K562 (cell line): ENCODE measurements around the gene RPL22. TPM values are rescaled to one million over a fixed set of nuclear protein-coding genes. Genes with fewer than 3 reads are reported as not detected.

Experiments
- ATAC-seq: fragments of 200-7000 bp; cut with Tn5 transposase; 3 replicates; pipeline ENCODE4 v1.9.1; 2020; ENCODE audit warnings: moderate library complexity
- BruUV-seq: library from RNA; stranded (reverse); fragments of 400-500 nt; replicated peaks from 2 replicates; lab custom pipeline; 2021; lab: Mats Ljungman, UMichigan
- CTCF ChIA-PET: fragments of 300-600 bp; formaldehyde crosslinking; extraction: SDS; loops from one replicate; lab custom pipeline; 2021; ENCODE audit warnings: low intra/inter-chr PET ratio; lab: Yijun Ruan, JAX
- POLR2A ChIA-PET: fragments of 300-600, 350-650 bp; sonication (Branson Sonifier 250); formaldehyde crosslinking; extraction: SDS; loops from one replicate; lab custom pipeline; 2021; ENCODE audit warnings: antibody characterized with exemption, inconsistent platforms; lab: Yijun Ruan, JAX
- DNase-seq, 4 experiments: peaks; one replicate each; pipeline versions ENCODE4 v3.0.0 to v3.0.0-alpha.2; 2011 to 2018; ENCODE audit warnings: low spot score in 3 of 4, mixed read lengths in 3 of 4; ENCODE audit errors: extremely low read depth in 1 of 4
- FAIRE-seq: peaks from 2 replicates; lab custom pipeline; 2011; peaks lifted over from hg19 to GRCh38; lab: Jason Lieb, UNC
- H2AFZ ChIP-seq: 2 replicates; pipeline ENCODE4 v1.6.0; 2011; ENCODE audit warnings: low read depth, low read length, control low read depth, inconsistent platforms
- H3K27ac ChIP-seq: fragments of 200-600 bp; 3 replicates; pipeline ENCODE4 v1.8.0; 2011; ENCODE audit warnings: low read depth, mild to moderate bottlenecking, control low read depth, inconsistent platforms, low read length, moderate library complexity, mixed read lengths; ENCODE audit errors: extremely low read depth
- H3K27me3 ChIP-seq, 2 experiments: fragments of 300-600 bp in 1 of 2; 2 replicates in 1 of 2; 3 replicates in 1 of 2; pipeline versions ENCODE4 v1.6.0 to v1.8.0; 2011; ENCODE audit warnings: inconsistent platforms in 2 of 2, low read length in 2 of 2, mild to moderate bottlenecking in 1 of 2, mixed read lengths in 1 of 2, moderate library complexity in 1 of 2; ENCODE audit not compliant: control insufficient read depth in 2 of 2, insufficient read depth in 2 of 2
- H3K36me3 ChIP-seq: fragments of 300-600 bp; 3 replicates; pipeline ENCODE4 v1.8.0; 2011; ENCODE audit warnings: mild to moderate bottlenecking, low read length, inconsistent platforms; ENCODE audit not compliant: control insufficient read depth, insufficient read depth
- H3K4me1 ChIP-seq, 2 experiments: fragments of 200-600 bp in 1 of 2; replicated peaks in 1 of 2; 2 replicates in 1 of 2; 3 replicates in 1 of 2; pipeline versions ENCODE4 v1.5.1 to v1.8.0; 2011; ENCODE audit warnings: inconsistent platforms in 2 of 2, low read length in 2 of 2, mild to moderate bottlenecking in 1 of 2, mixed read lengths in 1 of 2, moderate library complexity in 1 of 2; ENCODE audit not compliant: control insufficient read depth in 2 of 2, insufficient read depth in 2 of 2
- H3K4me2 ChIP-seq: 2 replicates; pipeline ENCODE4 v1.6.1; 2011; ENCODE audit warnings: low read length, control low read depth, inconsistent platforms, mixed read lengths; ENCODE audit not compliant: insufficient read depth
- H3K4me3 ChIP-seq: fragments of 200-600 bp; sonication (generic), shearing (Covaris generic); 2 replicates; pipeline ENCODE4 v1.5.1; 2016; ENCODE audit warnings: control low read depth, inconsistent platforms
- H3K79me2 ChIP-seq: fragments of 200-600 bp; 3 replicates; pipeline ENCODE4 v1.8.0; 2011; ENCODE audit warnings: low read length, inconsistent platforms; ENCODE audit not compliant: control insufficient read depth, insufficient read depth
- H3K9ac ChIP-seq, 2 experiments: 2 replicates each; pipeline versions ENCODE4 v1.6.0 to v1.6.1; 2011; ENCODE audit warnings: low read depth in 2 of 2, low read length in 2 of 2, control low read depth in 1 of 2, inconsistent platforms in 1 of 2, mild to moderate bottlenecking in 1 of 2, mixed read lengths in 1 of 2; ENCODE audit not compliant: insufficient read depth in 1 of 2
- H3K9me1 ChIP-seq: one replicate; pipeline ENCODE4 v1.6.0; 2011; ENCODE audit warnings: inconsistent platforms, mild to moderate bottlenecking, low read length, moderate library complexity; ENCODE audit not compliant: control insufficient read depth, insufficient read depth
- H3K9me3 ChIP-seq: replicated peaks from 2 replicates; pipeline ENCODE4 v1.5.1; 2011; ENCODE audit warnings: low read depth, low read length, inconsistent platforms; ENCODE audit not compliant: control insufficient read depth, insufficient read depth
- H4K20me1 ChIP-seq: replicated peaks from 2 replicates; pipeline ENCODE4 v1.6.1; 2011; ENCODE audit warnings: low read length, inconsistent platforms, mixed read lengths; ENCODE audit not compliant: control insufficient read depth, insufficient read depth
- ATF1 ChIP-seq, 2 experiments: fragments of 450-650 bp in 1 of 2; IDR thresholded peaks; 2 replicates each; pipeline ENCODE4 v1.6.1; 2016; ENCODE audit warnings: missing compliant biosample characterization in 1 of 2, missing genetic modification characterization in 1 of 2
- BRF1 ChIP-seq: IDR thresholded peaks from 3 replicates; pipeline ENCODE4 v1.6.1; 2011; ENCODE audit warnings: borderline replicate concordance, mild to moderate bottlenecking; ENCODE audit not compliant: insufficient read length; ENCODE audit errors: extremely low read depth
- EP400 ChIP-seq: fragments of 450-650 bp; IDR thresholded peaks from 2 replicates; pipeline ENCODE4 v1.6.1; 2017; ENCODE audit warnings: antibody characterized with exemption, mild to moderate bottlenecking, moderate library complexity
- KLF13 ChIP-seq: fragments of 450-650 bp; IDR thresholded peaks from 2 replicates; pipeline ENCODE4 v1.6.1; 2016; ENCODE audit warnings: missing genetic modification characterization, low read depth, mild to moderate bottlenecking, missing compliant biosample characterization, moderate library complexity, borderline replicate concordance
- NONO ChIP-seq, 2 experiments: fragments of 200-400 bp in 1 of 2; fragments of 450-650 bp in 1 of 2; formaldehyde crosslinking in 1 of 2; IDR thresholded peaks; 2 replicates each; pipeline ENCODE4 v1.6.1; 2017; ENCODE audit warnings: low read depth in 2 of 2, mild to moderate bottlenecking in 2 of 2, moderate library complexity in 2 of 2, low read length in 1 of 2
- PPARD ChIP-seq: fragments of 250-450 bp; sonication (Bioruptor Pico); IDR thresholded peaks from 2 replicates; pipeline ENCODE4 v1.8.0; 2022; ENCODE audit warnings: inconsistent platforms, mild to moderate bottlenecking, moderate library complexity
- PTTG1 ChIP-seq: fragments of 450-650 bp; IDR thresholded peaks from 2 replicates; pipeline ENCODE4 v1.6.1; 2016; ENCODE audit warnings: low read depth, mild to moderate bottlenecking, missing genetic modification characterization, missing compliant biosample characterization
- RAD51 ChIP-seq: fragments of 450-650 bp; IDR thresholded peaks from 2 replicates; pipeline ENCODE4 v1.7.1; 2016; ENCODE audit warnings: low read depth, mild to moderate bottlenecking, borderline replicate concordance
- TSC22D4 ChIP-seq: fragments of 450-650 bp; IDR thresholded peaks from 2 replicates; pipeline ENCODE4 v1.6.1; 2016; ENCODE audit warnings: missing genetic modification characterization, missing biosample characterization, control low read depth
- ZNF24 ChIP-seq: fragments of 450-650 bp; IDR thresholded peaks from 2 replicates; pipeline ENCODE4 v1.6.1; 2016
- WGBS: fragments of 100-300 bp; shearing (Covaris generic); methylation state at CpG from one replicate; pipeline ENCODE4 v1.1.6; 2016; ENCODE audit warnings: low coverage, mixed read lengths; ENCODE audit not compliant: insufficient coverage; ENCODE audit errors: missing lambda C conversion rate; 5-methylcytosine and 5-hydroxymethylcytosine counted together
- in situ Hi-C: fragments of 300-500 bp; cut with MboI; formaldehyde crosslinking; loops from 4 replicates; pipeline ENCODE4 v1.15.0; 2018; ENCODE audit warnings: inconsistent platforms, mixed read lengths
- intact Hi-C: fragments of 100-400 bp; cut with micrococcal nuclease; formaldehyde crosslinking; loops from 2 replicates; pipeline ENCODE4 v1.14.2; 2022
- polyA plus RNA-seq, 8 experiments: library from polyadenylated mRNA; depleted of rRNA in 4 of 8; stranded (reverse) in 5 of 8; unstranded in 3 of 8; fragments of >200 nt; fragmentation: Nextera tagmentation in 2 of 8; fragmentation: Illumina TruSeq in 1 of 8; extraction: Ambion mirVana in 2 of 8; extraction: Trizol in 1 of 8; gene quantifications; 2 replicates each; pipeline versions ENCODE4 v1.2.1 to v1.2.3, GENCODE V29; 2011 to 2014; ENCODE audit warnings: inconsistent platforms in 1 of 8, missing spikeins in 1 of 8
- total RNA-seq, 7 experiments: library from RNA; depleted of rRNA in 6 of 7; stranded (reverse); fragments of >200 nt in 6 of 7; fragmentation: Illumina TruSeq in 2 of 7; extraction: Trizol in 2 of 7; gene quantifications; 2 replicates each; pipeline versions ENCODE4 v1.2.1 to v1.2.3, GENCODE V29; 2011 to 2021; ENCODE audit warnings: low replicate concordance in 1 of 7
- TF ChIP-seq, protein P1 (sequence below), 2 experiments: fragments of 450-650 bp; conservative IDR thresholded peaks; 2 replicates each; pipeline ENCODE4 v1.6.1; 2017; ENCODE audit warnings: mild to moderate bottlenecking in 2 of 2, moderate library complexity in 2 of 2
- TF ChIP-seq, protein P2 (sequence below): sonication (generic); formaldehyde crosslinking; IDR thresholded peaks from 2 replicates; pipeline ENCODE4 v1.8.0; 2023; ENCODE audit warnings: missing genetic modification reagents, mild to moderate bottlenecking, borderline replicate concordance
- TF ChIP-seq, protein P3 (sequence below), 2 experiments: fragments of 450-650 bp in 1 of 2; sonication (generic) in 1 of 2; formaldehyde crosslinking in 1 of 2; IDR thresholded peaks in 1 of 2; conservative IDR thresholded peaks in 1 of 2; 2 replicates each; pipeline versions ENCODE4 v1.6.1 to v1.8.1; 2016 to 2023; ENCODE audit warnings: mild to moderate bottlenecking in 2 of 2, moderate library complexity in 2 of 2, inconsistent platforms in 1 of 2, missing genetic modification reagents in 1 of 2

RPL22 gene
- total and polyA plus RNA-seq, 9 of the 15 experiments (the other 6 are each of a cell fraction or from before 2014, with no cell fraction given) = 467 to 1,165 (median 607) TPM

DNA sequence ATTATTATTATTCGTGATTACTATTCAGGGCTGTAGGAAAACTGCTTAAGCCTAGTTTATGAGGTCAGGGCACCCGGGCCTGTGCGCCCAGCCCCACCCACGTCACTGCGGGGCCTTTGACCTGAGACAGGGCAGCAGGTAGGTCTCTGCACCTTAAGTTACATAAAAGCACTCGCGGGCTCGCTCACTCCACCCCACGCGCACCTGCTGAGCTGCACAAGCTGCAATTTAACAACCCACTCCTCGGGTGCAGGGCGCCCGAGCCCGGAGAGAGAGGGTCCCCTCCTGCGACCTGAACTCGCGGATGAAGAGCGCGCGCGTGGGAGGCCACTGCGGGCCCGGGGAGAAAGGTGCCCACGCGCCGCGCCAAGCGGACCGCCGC, 35.9 kb upstream of the RPL22 start:
- no peak for FAIRE-seq
- no TSS peak for BruUV-seq
- peak overlapping the region; percentile 95 for H3K4me3 ChIP-seq
- DNase-seq = peak in 2 of 4 experiments; percentile 46 to 51
- peak; percentile 19 for ATAC-seq
- CTCF ChIA-PET = no interaction called here
- 2% methylated on average over 30 of the region's 30 CpGs for WGBS
- POLR2A ChIA-PET = interaction anchor here (0.6 to 2.0 kb wide), 12 partner anchors 10 to 262 kb away, joined by 3 to 14 read pairs (median 4); partner anchors contain the start of gene RNF207
- peaks cover 1 to 7% of the 10 kb centered on the region in 2 experiments; a peak in 3 of 5 replicates for H3K27me3 ChIP-seq
- in situ Hi-C loops = no loop called here
- no peaks in the 10 kb centered on the region for H3K9me3 ChIP-seq
- no peaks in the 10 kb centered on the region for H3K9me1 ChIP-seq
- intact Hi-C loops = loop anchor here (2.0 kb wide), 1 partner anchor 36 kb away; the partner anchor contains the start of gene RPL22
- peaks cover 31% of the 10 kb centered on the region for H3K79me2 ChIP-seq
- H3K4me1 ChIP-seq = peaks cover 10 to 28% of the 10 kb centered on the region in 2 experiments; a peak in 4 of 5 replicates
- H4K20me1 ChIP-seq = no peaks in the 10 kb centered on the region
- peak overlapping the region; percentile 77 for H2AFZ ChIP-seq
- H3K27ac ChIP-seq = peak overlapping the region; percentile 85
- H3K9ac ChIP-seq = peak overlapping the region; percentile 74 to 100
- peak overlapping the region; percentile 91 for H3K4me2 ChIP-seq
- H3K36me3 ChIP-seq = peaks cover 40% of the 10 kb centered on the region
- TF ChIP-seq EP400 (peak; percentile 41; the same call in 1 of the 2 replicates), PPARD (CRISPR knock-in tag) (no peak), ZNF24 (no peak), KLF13 (tag) (no peak), ATF1 (CRISPR knock-in tag; IDR thresholded peaks at IDR 0.05) (no peak), ATF1 (tag; IDR thresholded peaks at IDR 0.05) (0 out of 2 replicates have a peak, but pooled peaks have one; percentile 39), PTTG1 (no peak), RAD51 (no peak), TSC22D4 (tag) (no peak), BRF1 (no peak), NONO (IDR thresholded peaks at IDR 0.05; ENCODE audit: low read depth in 2 of 2, low read length in 1 of 2) (no peak)
- TF ChIP-seq, protein P1, sequence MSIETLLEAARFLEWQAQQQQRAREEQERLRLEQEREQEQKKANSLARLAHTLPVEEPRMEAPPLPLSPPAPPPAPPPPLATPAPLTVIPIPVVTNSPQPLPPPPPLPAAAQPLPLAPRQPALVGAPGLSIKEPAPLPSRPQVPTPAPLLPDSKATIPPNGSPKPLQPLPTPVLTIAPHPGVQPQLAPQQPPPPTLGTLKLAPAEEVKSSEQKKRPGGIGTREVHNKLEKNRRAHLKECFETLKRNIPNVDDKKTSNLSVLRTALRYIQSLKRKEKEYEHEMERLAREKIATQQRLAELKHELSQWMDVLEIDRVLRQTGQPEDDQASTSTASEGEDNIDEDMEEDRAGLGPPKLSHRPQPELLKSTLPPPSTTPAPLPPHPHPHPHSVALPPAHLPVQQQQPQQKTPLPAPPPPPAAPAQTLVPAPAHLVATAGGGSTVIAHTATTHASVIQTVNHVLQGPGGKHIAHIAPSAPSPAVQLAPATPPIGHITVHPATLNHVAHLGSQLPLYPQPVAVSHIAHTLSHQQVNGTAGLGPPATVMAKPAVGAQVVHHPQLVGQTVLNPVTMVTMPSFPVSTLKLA (conservative IDR thresholded peaks at IDR 0.05) = no peak
- TF ChIP-seq, protein P2, sequence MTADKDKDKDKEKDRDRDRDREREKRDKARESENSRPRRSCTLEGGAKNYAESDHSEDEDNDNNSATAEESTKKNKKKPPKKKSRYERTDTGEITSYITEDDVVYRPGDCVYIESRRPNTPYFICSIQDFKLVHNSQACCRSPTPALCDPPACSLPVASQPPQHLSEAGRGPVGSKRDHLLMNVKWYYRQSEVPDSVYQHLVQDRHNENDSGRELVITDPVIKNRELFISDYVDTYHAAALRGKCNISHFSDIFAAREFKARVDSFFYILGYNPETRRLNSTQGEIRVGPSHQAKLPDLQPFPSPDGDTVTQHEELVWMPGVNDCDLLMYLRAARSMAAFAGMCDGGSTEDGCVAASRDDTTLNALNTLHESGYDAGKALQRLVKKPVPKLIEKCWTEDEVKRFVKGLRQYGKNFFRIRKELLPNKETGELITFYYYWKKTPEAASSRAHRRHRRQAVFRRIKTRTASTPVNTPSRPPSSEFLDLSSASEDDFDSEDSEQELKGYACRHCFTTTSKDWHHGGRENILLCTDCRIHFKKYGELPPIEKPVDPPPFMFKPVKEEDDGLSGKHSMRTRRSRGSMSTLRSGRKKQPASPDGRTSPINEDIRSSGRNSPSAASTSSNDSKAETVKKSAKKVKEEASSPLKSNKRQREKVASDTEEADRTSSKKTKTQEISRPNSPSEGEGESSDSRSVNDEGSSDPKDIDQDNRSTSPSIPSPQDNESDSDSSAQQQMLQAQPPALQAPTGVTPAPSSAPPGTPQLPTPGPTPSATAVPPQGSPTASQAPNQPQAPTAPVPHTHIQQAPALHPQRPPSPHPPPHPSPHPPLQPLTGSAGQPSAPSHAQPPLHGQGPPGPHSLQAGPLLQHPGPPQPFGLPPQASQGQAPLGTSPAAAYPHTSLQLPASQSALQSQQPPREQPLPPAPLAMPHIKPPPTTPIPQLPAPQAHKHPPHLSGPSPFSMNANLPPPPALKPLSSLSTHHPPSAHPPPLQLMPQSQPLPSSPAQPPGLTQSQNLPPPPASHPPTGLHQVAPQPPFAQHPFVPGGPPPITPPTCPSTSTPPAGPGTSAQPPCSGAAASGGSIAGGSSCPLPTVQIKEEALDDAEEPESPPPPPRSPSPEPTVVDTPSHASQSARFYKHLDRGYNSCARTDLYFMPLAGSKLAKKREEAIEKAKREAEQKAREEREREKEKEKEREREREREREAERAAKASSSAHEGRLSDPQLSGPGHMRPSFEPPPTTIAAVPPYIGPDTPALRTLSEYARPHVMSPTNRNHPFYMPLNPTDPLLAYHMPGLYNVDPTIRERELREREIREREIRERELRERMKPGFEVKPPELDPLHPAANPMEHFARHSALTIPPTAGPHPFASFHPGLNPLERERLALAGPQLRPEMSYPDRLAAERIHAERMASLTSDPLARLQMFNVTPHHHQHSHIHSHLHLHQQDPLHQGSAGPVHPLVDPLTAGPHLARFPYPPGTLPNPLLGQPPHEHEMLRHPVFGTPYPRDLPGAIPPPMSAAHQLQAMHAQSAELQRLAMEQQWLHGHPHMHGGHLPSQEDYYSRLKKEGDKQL (CRISPR knock-in tag) = no peak
- TF ChIP-seq, protein P3, sequence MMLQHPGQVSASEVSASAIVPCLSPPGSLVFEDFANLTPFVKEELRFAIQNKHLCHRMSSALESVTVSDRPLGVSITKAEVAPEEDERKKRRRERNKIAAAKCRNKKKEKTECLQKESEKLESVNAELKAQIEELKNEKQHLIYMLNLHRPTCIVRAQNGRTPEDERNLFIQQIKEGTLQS (IDR thresholded peaks at IDR 0.05) = no peak
- TF ChIP-seq, protein P3 (CRISPR knock-in tag; conservative IDR thresholded peaks at IDR 0.05) = peak; percentile 61; the same call in 1 of the 2 replicates
